Mesenchymal stem cell (in vitro differentiated cells and primary cell): ENCODE data around the gene PRKCG. TPM values are rescaled to one million over a fixed set of nuclear protein-coding genes. Genes with fewer than 3 reads are reported as not detected.
"Not testable (repeated sequence)": the region's sequence is repeated elsewhere in the genome, so short reads cannot be mapped to it uniquely, and the experiment has no call there.

ENCODE experiments used
- DNase-seq: peaks from one replicate; pipeline ENCODE4 v3.0.0-alpha.2; 2013
- H2AFZ ChIP-seq: one replicate; pipeline ENCODE4 v1.6.1; 2013; ENCODE audit warnings: low read depth, mild to moderate bottlenecking, control low read depth, inconsistent platforms, low read length, moderate library complexity
- H2AK5ac ChIP-seq: 2 replicates; pipeline ENCODE4 v1.6.1; 2013; ENCODE audit warnings: low read length, moderate library complexity, mild to moderate bottlenecking, inconsistent platforms; ENCODE audit not compliant: severe bottlenecking
- H2BK120ac ChIP-seq: one replicate; pipeline ENCODE4 v1.6.1; 2013; ENCODE audit warnings: low read depth, mild to moderate bottlenecking, inconsistent platforms, low read length, moderate library complexity
- H2BK12ac ChIP-seq, 2 experiments: one replicate each; pipeline ENCODE4 v1.6.1; 2013; ENCODE audit warnings: inconsistent platforms in 2 of 2, low read length in 2 of 2, mild to moderate bottlenecking in 2 of 2, moderate library complexity in 2 of 2, control low read depth in 1 of 2
- H2BK15ac ChIP-seq: one replicate; pipeline ENCODE4 v1.6.1; 2013; ENCODE audit warnings: mild to moderate bottlenecking, low read depth, inconsistent platforms; ENCODE audit not compliant: poor library complexity, severe bottlenecking
- H2BK5ac ChIP-seq: 2 replicates; pipeline ENCODE4 v1.6.1; 2013; ENCODE audit warnings: low read depth, mild to moderate bottlenecking, low read length, control low read depth, inconsistent platforms; ENCODE audit not compliant: poor library complexity, severe bottlenecking
- H3K14ac ChIP-seq, 2 experiments: one replicate each; pipeline ENCODE4 v1.6.1; 2013; ENCODE audit warnings: inconsistent platforms in 2 of 2, low read length in 2 of 2, control low read depth in 1 of 2, mild to moderate bottlenecking in 1 of 2, moderate library complexity in 1 of 2
- H3K18ac ChIP-seq, 2 experiments: one replicate each; pipeline ENCODE4 v1.6.1; 2013; ENCODE audit warnings: inconsistent platforms in 2 of 2, low read length in 2 of 2, control low read depth in 1 of 2, low read depth in 1 of 2, mild to moderate bottlenecking in 1 of 2
- H3K23ac ChIP-seq, 2 experiments: one replicate each; pipeline ENCODE4 v1.6.1; 2013; ENCODE audit warnings: inconsistent platforms in 2 of 2, low read length in 2 of 2, mild to moderate bottlenecking in 2 of 2, moderate library complexity in 2 of 2, control low read depth in 1 of 2
- H3K27ac ChIP-seq: 2 replicates; pipeline ENCODE4 v1.5.1; 2013; ENCODE audit warnings: mild to moderate bottlenecking, moderate library complexity, low read length, control low read depth, inconsistent platforms; ENCODE audit not compliant: poor library complexity, severe bottlenecking
- H3K27me3 ChIP-seq, 2 experiments: 2 replicates each; pipeline versions ENCODE4 v1.6.1 to v1.7.0; 2013; ENCODE audit warnings: low read length in 2 of 2, mild to moderate bottlenecking in 2 of 2, moderate library complexity in 2 of 2, control low read depth in 1 of 2, inconsistent platforms in 1 of 2; ENCODE audit not compliant: control insufficient read depth in 1 of 2, insufficient read depth in 1 of 2
- H3K36me3 ChIP-seq, 2 experiments: 2 replicates each; pipeline versions ENCODE4 v1.6.1 to v1.7.0; 2013; ENCODE audit warnings: low read length in 2 of 2, control low read depth in 1 of 2, inconsistent platforms in 1 of 2, low read depth in 1 of 2, mild to moderate bottlenecking in 1 of 2; ENCODE audit not compliant: insufficient read depth in 2 of 2, control insufficient read depth in 1 of 2
- H3K4ac ChIP-seq, 2 experiments: one replicate each; pipeline ENCODE4 v1.6.1; 2013; ENCODE audit warnings: inconsistent platforms in 2 of 2, low read length in 2 of 2, mild to moderate bottlenecking in 2 of 2, moderate library complexity in 2 of 2, control low read depth in 1 of 2, low read depth in 1 of 2
- H3K4me1 ChIP-seq: 2 replicates; pipeline ENCODE4 v1.6.1; 2013; ENCODE audit warnings: low read depth, low read length, control low read depth; ENCODE audit not compliant: control insufficient read depth, insufficient read depth
- H3K4me2 ChIP-seq: 2 replicates; pipeline ENCODE4 v1.6.1; 2013; ENCODE audit warnings: low read length, mild to moderate bottlenecking, inconsistent platforms; ENCODE audit not compliant: poor library complexity, severe bottlenecking
- H3K4me3 ChIP-seq, 2 experiments: 2 replicates each; pipeline versions ENCODE4 v1.5.1 to v1.7.0; 2013; ENCODE audit warnings: low read length in 2 of 2, mild to moderate bottlenecking in 2 of 2, control low read depth in 1 of 2, low read depth in 1 of 2; ENCODE audit not compliant: insufficient read depth in 1 of 2
- H3K79me1 ChIP-seq: replicated peaks from 2 replicates; pipeline ENCODE4 v1.6.1; 2013; ENCODE audit warnings: mild to moderate bottlenecking, control low read depth, low read length, inconsistent platforms; ENCODE audit not compliant: poor library complexity, severe bottlenecking
- H3K9ac ChIP-seq: 2 replicates; pipeline ENCODE4 v1.7.0; 2013; ENCODE audit warnings: mild to moderate bottlenecking, low read length, moderate library complexity
- H3K9me3 ChIP-seq: 2 replicates; pipeline ENCODE4 v1.7.0; 2013; ENCODE audit warnings: mild to moderate bottlenecking, low read length; ENCODE audit not compliant: control insufficient read depth
- H4K8ac ChIP-seq: one replicate; pipeline ENCODE4 v1.6.1; 2013; ENCODE audit warnings: inconsistent platforms, mild to moderate bottlenecking, low read length, moderate library complexity
- H4K91ac ChIP-seq: one replicate; pipeline ENCODE4 v1.6.1; 2013; ENCODE audit warnings: mild to moderate bottlenecking, low read length, inconsistent platforms
- whole genome bisulfite sequencing: methylation state at CpG from one replicate; pipeline ENCODE4 v1.1.7; 2013; ENCODE audit warnings: mixed read lengths; 5-methylcytosine and 5-hydroxymethylcytosine counted together
- polyA plus RNA-seq, 2 experiments: library from polyadenylated mRNA; stranded (reverse); fragments of 200-250 nt; gene quantifications; one replicate each; pipeline ENCODE4 v1.2.3, GENCODE V29; 2013

The PRKCG gene
- polyA plus RNA-seq (2013, experiment 1 of 2): 0.03 TPM
- polyA plus RNA-seq (2013, experiment 2 of 2): 0.05 TPM

GRCh38 chr19:53881482-53882390, at the start of gene PRKCG:
Gene PRKCG (plus strand): TSS chr19:53882197. CDS start chr19:53882495, 298 bp downstream.
- H3K27ac ChIP-seq: no peak within 1 kb of the TSS
- WGBS: 1% methylated on average over 39 of the region's 49 CpGs
- H3K4me2 ChIP-seq: peak within 1 kb of the TSS; percentile 70

GRCh38 chr19:53832861-53833260, 49.1 kb upstream of the PRKCG start:
- not testable (repeated sequence) for H3K4me3 ChIP-seq, H3K4me1 ChIP-seq, H3K27me3 ChIP-seq, H3K27ac ChIP-seq, H2BK15ac ChIP-seq, H3K4me2 ChIP-seq, H4K91ac ChIP-seq, H3K79me1 ChIP-seq, H3K18ac ChIP-seq, H3K36me3 ChIP-seq, H3K9ac ChIP-seq, H3K23ac ChIP-seq, H3K14ac ChIP-seq, H2AK5ac ChIP-seq, H4K8ac ChIP-seq, H2BK5ac ChIP-seq, H2AFZ ChIP-seq, H3K4ac ChIP-seq, H2BK120ac ChIP-seq, H2BK12ac ChIP-seq, DNase-seq, H3K9me3 ChIP-seq
- 9% methylated on average over 13 of the region's 13 CpGs for whole genome bisulfite sequencing

More at GRCh38 chr19:53881482-53882390, at the start of gene PRKCG:
- Histone ChIP-seq H3K9me3 (no peaks in the 10 kb centered on the region), H2BK15ac (no peak within 1 kb of the TSS), H4K91ac (no peak within 1 kb of the TSS), H2AFZ (no peak within 1 kb of the TSS), H3K4me1 (peaks cover 12% of the 10 kb centered on the region), H3K79me1 (no peaks in the 10 kb centered on the region), H3K14ac (no peak within 1 kb of the TSS), H2AK5ac (no peak within 1 kb of the TSS), H2BK5ac (no peak within 1 kb of the TSS), H2BK12ac (peak within 1 kb of the TSS in 1 of 2 experiments; percentile 37), H3K18ac (no peak within 1 kb of the TSS), H3K9ac (peak within 1 kb of the TSS; percentile 61), H3K4me3 (peak within 1 kb of the TSS; percentile 34 to 63), H3K4ac (no peak within 1 kb of the TSS), H3K36me3 (peaks cover 0 to 3% of the 10 kb centered on the region in 2 experiments), H4K8ac (peak within 1 kb of the TSS; percentile 45), H3K23ac (no peak within 1 kb of the TSS), H2BK120ac (no peak within 1 kb of the TSS), H3K27me3 (peaks cover 49 to 62% of the 10 kb centered on the region in 2 experiments)
- peak; percentile 67 for DNase-seq

- not testable (repeated sequence) for H2BK15ac ChIP-seq, H2BK120ac ChIP-seq, H4K8ac ChIP-seq, H3K36me3 ChIP-seq, H3K18ac ChIP-seq, H3K4me2 ChIP-seq, H3K27ac ChIP-seq, H4K91ac ChIP-seq, H2AK5ac ChIP-seq, H3K9ac ChIP-seq, H3K27me3 ChIP-seq, H3K4me3 ChIP-seq, H3K9me3 ChIP-seq, H2BK5ac ChIP-seq, H3K4ac ChIP-seq, H2BK12ac ChIP-seq, H3K79me1 ChIP-seq, H3K4me1 ChIP-seq, H3K23ac ChIP-seq, H3K14ac ChIP-seq, DNase-seq, H2AFZ ChIP-seq
- no CpG with 5 or more reads among the region's 5 CpGs for WGBS
Observed at GRCh38 chr19:53838446-53838845, 43.6 kb upstream of the PRKCG start.

GRCh38 chr19:53840241-53840640, 41.8 kb upstream of the PRKCG start:
- H2BK120ac ChIP-seq, H3K14ac ChIP-seq, H3K27ac ChIP-seq, H4K91ac ChIP-seq, H3K4ac ChIP-seq, H3K4me2 ChIP-seq, H3K18ac ChIP-seq, H2AK5ac ChIP-seq, H3K27me3 ChIP-seq, H3K9ac ChIP-seq, H2BK15ac ChIP-seq, H3K9me3 ChIP-seq, H3K4me3 ChIP-seq, H2BK5ac ChIP-seq, H4K8ac ChIP-seq, H3K23ac ChIP-seq, H2BK12ac ChIP-seq, H2AFZ ChIP-seq, H3K79me1 ChIP-seq, DNase-seq, H3K4me1 ChIP-seq, H3K36me3 ChIP-seq: not testable (repeated sequence)
- WGBS: 94% methylated on average over 9 of the region's 12 CpGs
